ENCODE results near the gene HHATL.

The HHATL gene

GRCh38 chr3:42712344-42712648 lies 9.7 kb upstream of the HHATL start:
- no peak for DNase-seq

- DNase-seq, result no peak
Measured at GRCh38 chr3:42711491-42712343, 9.1 kb upstream of the HHATL start.

- DNase-seq, result no peak
Measured at GRCh38 chr3:42710323-42711021, 7.9 kb upstream of the HHATL start.

- DNase-seq, result no peak
Measured at GRCh38 chr3:42709621-42710020, 7.0 kb upstream of the HHATL start.

- no peak for DNase-seq
Measured at GRCh38 chr3:42708611-42709151, 6.1 kb upstream of the HHATL start.

- DNase-seq, result no peak
Measured at GRCh38 chr3:42707620-42708355, 5.2 kb upstream of the HHATL start.

GRCh38 chr3:42706721-42707619 lies 4.4 kb upstream of the HHATL start:
- no peak for DNase-seq

GRCh38 chr3:42705962-42706585 lies 3.5 kb upstream of the HHATL start:
- no peak for DNase-seq

GRCh38 chr3:42705058-42705767 lies 2.6 kb upstream of the HHATL start:
- no peak for DNase-seq

GRCh38 chr3:42704136-42704841 lies 1.7 kb upstream of the HHATL start:
- DNase-seq, result no peak

- DNase-seq, result no peak
Measured at GRCh38 chr3:42703695-42704025, 1.1 kb upstream of the HHATL start.

- no peak for DNase-seq
Measured at GRCh38 chr3:42702982-42703694, 540 bp upstream of the HHATL start.

GRCh38 chr3:42701371-42702065 lies 1.1 kb downstream of the HHATL start:
- peak; percentile 57 for DNase-seq

- no peak for DNase-seq
Measured at GRCh38 chr3:42700366-42701288, 2.0 kb downstream of the HHATL start.

GRCh38 chr3:42699511-42699971 lies 3.1 kb downstream of the HHATL start:
- no peak for DNase-seq

- DNase-seq, result no peak
Measured at GRCh38 chr3:42698911-42699230, 3.7 kb downstream of the HHATL start.

- no peak for DNase-seq
Measured at GRCh38 chr3:42698216-42698910, 4.2 kb downstream of the HHATL start.
